Embryonic facial prominence (tissue), 1 donor: ENCODE measurements around the gene ATG4B.
A peak's percentile ranks its signal among the peaks of the same experiment; 100 is the strongest.
"Not testable (repeated sequence)": the region's sequence is repeated elsewhere in the genome, so short reads cannot be mapped to it uniquely, and the experiment has no call there.

Experiments used
- DNase-seq: peaks from one replicate; pipeline ENCODE4 v3.0.0-alpha.2; 2016; ENCODE audit errors: extremely low spot score

The ATG4B gene

DNA sequence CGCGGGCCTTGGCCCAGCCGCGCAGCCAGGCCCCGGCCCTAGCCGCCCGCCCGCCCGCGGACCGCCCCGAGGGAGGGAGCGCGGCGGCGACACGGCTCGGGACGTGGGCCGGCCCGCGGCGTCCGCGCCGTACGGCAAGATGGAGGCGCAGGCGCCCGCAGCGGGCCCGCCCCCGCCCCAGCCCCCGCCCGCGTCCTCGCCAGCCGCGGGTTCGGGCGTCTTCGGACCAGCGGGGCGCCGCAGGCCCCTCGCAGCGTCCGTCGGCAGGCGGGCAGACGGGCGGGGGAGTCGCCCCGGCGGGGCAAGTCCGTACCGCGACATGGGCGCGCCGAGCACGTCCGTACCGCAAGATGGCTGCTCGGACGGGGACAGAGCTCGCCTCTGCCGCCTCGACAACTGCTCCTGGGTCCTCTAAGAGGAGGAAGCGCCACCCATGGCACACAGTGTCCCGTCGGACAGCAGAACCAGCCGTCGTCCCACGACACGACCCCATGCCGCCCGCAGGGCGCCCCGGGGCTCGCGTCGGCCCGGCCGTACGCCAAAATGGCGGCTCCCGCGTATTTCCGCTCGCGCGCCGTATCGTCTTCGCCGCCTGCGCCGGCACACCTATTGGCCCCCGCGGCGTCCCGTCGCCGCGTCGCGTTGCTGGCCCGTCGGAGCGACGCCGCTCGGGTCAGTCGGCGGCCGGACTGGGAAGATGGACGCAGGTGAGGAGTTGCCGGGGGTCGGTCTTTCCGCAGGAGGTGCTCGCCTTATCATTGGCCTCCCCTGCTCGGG lies at the start of gene ATG4B, which contains the start of gene THAP4:
Gene ATG4B (plus strand): TSS at position 676 of the 777 bp plus-strand sequence. CDS start 22 bp downstream, at position 698.
Gene THAP4 (minus strand): TSS at position 141 of the 777 bp plus-strand sequence. CDS start 141 bp downstream, outside the sequence.
- DNase-seq, result peak; percentile 80

DNA sequence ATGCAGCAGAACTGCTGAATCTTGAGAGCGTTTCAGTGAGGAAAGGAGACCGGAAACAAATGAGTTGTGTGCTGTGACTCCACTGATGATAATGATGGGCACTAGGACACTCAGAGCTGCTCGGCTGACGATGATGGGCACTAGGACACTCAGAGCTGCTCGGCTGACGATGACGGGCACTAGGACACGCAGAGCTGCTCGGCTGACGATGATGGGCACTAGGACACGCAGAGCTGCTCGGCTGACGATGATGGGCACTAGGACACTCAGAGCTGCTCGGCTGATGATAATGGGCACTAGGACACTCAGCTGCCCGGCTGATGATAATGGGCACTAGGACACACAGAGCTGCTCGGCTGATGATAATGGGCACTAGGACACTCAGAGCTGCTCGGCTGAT lies 47.6 kb upstream of the ATG4B start:
- DNase-seq, result not testable (repeated sequence)

DNA sequence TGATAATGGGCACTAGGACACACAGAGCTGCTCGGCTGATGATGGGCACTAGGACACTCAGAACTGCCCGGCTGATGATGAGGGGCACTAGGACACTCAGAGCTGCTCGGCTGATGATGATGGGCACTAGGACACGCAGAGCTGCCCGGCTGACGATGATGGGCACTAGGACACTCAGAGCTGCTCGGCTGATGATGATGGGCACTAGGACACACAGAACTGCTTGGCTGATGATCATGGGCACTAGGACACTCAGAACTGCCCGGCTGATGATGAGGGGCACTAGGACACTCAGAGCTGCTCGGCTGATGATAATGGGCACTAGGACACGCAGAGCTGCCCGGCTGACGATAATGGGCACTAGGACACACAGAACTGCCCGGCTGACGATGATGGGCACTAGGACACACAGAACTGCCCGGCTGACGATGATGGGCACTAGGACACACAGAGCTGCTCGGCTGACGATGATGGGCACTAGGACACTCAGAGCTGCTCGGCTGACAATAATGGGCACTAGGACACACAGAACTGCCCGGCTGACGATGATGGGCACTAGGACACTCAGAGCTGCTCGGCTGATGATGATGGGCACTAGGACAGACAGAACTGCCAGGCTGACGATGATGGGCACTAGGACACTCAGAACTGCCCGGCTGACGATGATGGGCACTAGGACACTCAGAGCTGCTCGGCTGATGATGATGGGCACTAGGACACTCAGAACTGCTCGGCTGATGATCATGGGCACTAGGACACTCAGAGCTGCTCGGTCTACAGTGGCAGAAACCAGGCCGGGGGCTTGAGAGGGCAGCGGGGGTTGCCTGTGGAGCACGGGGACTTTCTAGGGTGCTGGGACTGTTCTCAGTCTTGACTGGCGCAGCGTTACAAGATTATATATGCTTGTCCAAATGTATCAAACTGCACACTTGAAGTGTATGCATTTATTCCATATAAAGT lies 46.7 kb upstream of the ATG4B start:
- not testable (repeated sequence) for DNase-seq

DNA sequence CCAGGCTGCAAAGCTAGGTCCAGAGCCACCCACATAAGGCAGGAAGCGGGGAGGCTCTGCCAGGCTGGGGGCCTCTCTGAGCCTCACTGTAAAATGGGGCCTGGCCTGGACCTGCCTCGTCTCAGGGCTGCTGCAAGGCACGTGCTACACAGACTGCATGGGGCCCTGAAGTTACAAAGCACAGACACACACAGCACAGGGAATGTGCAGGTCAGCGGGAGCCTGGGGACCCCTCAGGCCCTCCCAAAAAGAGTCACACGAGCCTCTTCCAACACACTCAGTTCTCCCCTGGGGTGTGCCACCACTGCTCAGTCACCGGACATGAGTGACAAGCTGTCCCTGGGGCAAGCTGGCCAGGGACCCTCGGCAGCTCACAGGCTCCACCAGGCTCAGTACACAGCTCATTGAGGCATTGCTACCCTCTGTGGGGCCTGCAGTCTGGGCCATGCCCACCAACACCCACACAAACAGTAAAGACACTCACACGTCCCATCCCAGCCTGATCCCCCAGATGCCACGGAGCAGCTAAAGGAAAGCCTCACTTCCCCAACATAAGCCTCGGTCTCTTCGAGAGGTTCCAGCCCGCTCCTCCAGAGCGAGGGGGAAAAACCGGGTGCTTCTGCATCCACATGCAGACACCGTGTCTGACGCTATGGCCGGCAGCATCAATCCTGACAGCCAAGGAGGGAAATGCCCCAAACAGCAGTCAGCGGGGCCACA lies 45.2 kb upstream of the ATG4B start:
- no peak for DNase-seq

DNA sequence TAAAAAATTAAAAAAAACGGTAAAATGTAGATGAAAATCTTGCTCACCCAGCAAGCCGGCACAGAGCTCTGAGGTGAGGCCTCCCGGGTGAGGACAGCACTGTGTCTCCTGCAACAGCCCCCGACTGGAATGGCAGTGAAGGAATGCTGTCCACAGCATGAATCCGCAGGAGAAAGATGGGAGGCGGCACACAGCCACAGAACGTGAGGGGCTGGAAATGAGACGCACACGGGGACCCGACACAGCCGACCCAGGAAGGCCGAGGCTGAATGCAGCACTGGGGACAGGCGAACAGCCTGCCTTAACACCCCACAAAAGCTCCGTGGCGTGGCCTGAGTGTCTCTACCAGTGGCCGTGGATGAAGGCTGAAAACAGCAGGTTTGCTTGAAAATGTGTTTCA lies 44.2 kb upstream of the ATG4B start:
- DNase-seq, result no peak

DNA sequence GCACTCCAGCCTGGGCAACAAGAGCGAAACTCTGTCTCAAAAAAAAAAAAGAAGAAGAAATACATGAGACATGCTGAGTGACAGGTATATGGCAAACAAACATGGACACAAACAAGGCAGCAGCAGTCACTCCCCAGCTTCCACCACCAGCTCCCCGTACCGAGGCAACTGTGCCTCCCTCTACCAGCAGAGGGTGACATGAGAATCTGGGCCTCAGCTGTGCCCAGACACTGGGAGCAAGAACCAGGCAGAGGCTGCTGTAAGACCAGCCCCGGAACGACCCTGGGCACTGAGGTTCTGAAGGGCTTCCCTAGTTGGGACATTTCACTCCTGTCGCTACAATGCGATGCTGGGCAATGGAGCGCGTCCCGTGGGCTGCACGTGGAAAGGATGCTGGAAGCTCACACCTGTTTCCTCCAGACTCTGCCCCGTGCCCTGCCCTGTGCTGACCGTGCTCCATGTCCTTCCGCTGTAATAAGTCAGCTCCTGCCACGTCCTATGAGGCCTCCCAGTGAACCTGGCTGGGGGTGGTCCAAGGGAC lies 41.8 kb upstream of the ATG4B start:
- DNase-seq, result no peak

DNA sequence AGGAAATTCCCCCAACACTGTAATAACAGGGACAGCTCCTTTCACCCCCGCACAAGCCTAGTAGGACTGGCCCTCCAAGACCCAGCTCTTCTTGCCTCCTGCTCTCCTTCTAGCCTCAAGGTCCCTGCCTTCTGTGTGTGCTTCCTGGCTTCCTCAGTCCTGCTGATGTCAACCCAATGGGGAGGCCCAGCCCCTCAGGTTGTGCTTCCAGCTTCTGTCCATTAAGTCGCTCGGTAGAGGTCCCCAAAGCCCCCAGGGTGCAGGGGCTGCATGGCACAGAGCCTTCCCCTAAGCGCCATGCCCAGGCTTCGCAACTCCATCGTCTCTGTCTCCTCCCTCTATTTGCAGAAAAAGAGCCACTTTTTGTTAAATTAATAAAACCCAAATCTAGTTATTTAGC lies 39.9 kb upstream of the ATG4B start:
- no peak for DNase-seq

DNA sequence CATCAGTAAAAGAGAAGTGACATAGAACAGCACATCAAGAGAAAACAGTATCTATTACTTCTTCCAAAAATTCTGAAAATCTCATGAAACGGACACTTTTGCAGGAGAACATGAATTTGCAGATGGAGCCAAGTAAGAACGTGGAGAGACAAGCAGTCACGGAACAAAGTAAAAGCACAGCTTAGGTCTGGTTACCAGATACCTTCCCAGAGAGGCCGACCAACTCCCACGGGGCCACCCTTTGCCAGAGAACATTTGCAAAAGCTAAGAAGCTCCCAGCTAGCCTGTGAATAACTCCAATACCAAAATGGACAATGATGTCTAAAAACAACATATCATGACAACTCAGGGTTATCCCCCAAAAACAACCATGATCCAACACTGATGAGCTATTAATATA lies 39.4 kb upstream of the ATG4B start:
- DNase-seq, result no peak

DNA sequence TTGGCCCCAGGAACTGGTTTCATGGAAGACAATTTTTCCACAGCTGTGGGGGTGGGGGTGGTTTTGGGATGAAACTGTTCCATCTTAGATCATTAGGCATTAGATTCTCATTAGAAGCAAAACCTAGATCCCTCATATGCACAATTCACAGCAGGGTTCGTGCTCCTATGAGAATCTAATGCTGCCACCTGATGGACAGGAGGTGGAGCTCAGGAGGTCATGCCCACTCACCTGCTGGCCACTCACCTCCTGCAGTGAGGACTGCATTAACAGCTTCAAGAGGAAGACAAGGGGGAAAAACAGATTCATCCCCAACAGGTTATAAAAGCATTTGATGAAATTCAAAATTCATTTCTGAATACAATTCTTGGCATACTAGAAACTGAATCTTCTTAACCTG lies 39.0 kb upstream of the ATG4B start:
- no peak for DNase-seq

DNA sequence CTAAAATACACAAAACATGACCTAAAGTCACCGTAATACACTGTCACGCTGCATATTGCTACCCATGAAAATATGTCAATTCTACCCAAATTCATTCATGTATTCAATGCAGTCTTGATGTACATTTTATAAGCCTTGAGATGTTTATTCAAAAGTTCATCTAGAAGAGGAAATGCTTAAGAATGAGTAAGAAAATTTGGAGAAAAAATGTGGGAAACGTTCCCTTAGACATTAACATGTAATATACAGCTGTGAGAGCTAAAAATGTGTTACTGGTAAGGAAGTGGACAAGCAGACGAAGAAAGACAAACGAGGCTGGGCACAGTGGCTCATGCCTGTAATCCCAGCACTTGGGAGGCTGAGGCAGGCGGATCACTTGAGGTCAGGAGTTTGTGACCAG lies 37.9 kb upstream of the ATG4B start:
- DNase-seq, result no peak

DNA sequence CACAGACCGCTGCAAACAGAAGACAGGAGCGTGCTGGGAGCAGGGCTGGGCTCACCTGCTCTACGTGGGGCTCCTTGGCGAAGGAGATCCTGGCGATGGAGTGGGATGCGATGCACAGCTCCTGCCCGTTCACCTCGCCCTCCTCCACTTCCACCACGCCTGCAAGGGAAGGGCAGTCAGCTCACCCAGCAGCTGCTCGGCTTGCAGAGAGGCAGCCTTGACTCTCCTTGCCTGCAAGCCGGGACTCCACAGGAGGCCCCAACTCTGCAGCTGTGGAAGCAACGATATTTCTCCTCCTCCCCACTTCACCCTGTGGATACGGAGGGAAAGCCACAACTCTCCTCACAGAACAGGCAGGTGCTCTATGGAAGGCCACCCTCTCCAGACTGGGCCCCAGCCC lies 35.7 kb upstream of the ATG4B start:
- no peak for DNase-seq

DNA sequence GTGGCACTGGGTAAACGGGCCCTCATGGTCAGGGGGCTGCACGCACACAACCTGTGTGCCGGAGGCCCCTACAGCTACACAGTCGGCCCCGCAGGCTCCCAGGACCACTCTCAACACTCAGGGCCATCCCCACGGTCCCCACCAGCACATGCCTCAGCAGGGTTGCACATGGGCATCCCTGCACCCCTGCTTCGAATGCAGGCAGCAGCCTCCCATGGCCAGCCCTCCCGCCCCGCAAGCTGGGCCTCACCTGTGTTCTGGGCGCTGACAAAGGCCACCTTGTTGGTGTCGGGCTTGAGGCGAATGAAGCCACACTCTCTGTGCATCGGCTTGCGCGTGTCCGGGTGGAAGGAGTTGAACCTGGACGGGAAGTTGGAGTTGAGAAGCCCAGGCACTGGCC lies 34.8 kb upstream of the ATG4B start:
- DNase-seq, result no peak

DNA sequence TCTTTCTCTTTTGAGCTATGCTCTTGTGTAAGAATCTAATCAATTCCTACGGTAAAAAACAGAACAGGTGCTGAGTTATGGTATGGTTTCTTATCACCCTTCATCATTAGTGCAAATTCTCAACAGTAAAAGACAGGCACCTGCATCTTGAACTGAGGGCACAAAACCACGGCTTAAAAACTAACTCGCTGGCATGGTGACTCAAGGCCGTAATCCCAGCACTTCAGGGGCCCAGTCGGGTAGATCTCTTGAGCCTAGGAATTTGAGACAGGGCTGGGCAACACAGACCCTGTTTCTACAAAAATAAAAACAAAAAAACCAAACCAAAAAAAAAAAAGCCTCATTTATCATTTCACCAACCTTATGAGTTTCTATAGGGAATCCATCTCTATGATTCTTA lies 33.8 kb upstream of the ATG4B start:
- no peak for DNase-seq

DNA sequence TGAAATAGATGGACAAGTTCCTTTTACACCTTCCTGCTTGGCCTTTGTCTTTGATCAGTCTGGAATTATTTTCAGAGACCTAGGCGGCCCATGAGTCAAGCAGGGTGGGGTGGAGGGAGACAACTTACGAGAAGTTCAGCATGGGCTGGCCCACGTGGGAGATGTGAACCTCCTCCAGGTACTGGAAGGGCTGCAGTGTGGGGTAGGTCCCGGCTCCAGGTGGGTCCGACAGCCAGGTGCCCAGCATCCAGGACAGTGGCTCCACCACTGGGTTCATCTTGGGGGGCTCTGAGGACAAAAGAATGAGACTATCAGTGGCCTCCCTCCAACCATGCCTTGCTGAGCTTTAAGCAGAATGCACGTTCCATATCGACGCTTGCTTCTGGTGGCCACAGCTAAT lies 31.3 kb upstream of the ATG4B start:
- DNase-seq, result no peak

DNA sequence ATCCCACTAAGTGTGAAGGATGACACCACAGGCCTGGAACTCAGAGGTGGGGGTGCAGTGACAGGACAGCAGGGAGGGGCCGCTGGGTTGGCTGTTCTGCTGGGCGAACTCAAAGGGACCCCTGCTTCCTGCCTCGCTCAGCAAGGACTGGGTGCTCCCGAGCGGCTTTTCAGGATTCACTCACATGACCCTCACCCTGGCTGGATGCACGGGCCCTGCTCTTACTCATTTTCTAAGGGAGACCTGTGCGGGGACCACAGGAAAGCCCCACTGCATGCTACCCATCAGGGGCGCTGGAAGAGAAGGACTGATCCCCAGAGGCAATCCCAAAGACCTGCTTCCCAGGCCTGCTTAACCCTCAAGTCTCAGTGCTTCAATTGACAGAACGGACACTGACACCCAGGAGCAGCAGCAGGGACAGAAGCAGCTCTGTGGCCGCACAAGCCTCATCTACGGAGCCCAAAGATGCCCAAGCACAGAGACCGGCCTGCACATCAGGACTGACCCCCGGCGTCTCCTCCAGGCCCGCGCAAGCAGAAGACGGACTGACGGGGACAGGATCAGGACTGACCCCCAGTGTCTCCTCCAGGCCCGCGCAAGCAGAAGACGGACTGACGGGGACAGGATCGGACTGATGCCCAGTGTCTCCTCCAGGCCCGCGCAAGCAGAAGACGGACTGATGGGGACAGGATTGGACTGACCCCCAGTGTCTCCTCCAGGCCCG lies 30.2 kb upstream of the ATG4B start:
- no peak for DNase-seq

DNA sequence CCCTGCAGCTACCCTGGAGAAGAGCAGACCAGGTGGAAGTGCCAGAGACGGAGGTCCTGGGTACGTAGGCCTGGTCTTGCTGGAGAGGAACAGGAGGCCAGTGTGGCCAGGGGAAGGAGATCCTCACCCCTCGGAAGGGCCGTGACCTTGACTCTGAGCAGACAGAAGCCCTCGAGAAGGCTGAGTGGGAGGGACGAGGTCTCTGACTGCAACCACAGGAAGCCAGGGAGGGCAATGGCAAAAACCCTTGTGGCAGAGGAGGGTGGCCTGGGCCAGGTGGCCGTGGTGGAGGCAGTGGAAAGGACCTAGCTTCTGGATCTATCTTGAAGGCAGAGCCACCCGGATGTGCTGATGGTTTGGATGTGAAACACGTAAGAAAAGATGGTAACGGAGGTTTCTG lies 28.6 kb upstream of the ATG4B start:
- DNase-seq, result no peak

DNA sequence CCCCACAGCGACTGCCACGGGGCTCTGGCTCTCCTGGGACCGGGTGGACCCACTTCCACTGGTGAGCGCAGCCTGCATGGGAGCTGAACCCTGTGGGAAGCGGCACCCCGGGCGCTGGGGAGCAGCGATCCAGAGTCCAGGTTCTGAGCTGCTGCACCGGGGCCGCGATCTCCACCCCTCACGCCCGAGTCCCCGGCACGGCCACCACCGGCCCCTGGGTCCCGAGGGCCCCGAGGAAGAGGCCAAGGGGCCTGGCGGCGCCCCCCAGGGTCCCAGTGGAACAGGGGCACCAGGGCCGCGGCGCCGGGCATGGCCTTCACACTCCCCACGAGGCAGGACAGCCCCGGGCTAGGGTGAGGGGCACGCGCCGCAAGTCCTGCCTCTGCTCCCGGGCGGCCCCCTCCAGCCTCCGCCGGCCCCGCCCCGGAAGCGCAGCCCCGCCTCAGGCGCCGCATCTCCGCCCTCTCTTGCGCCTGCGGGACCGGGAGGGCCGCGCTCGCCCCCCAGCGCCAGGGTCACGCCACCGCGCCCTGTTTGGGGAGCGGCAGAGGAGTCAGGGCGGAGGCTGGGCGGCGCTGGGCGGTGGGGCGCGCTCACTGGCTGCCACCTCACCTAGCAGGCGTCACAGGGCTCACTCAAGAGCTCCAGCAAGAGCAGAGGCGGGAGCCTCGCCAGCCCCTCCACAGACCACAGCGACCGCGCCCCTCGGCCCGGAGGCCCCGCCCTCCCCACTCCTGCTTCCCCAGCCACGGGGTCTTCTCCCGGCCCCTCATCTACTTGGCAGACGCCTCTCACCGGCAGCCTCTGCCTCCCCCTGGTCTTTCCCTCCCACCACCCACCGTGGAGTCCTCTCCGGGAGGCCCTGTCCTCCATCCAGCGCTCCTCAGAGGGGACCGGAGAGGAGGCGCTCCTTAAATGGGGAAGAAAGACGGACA lies 27.4 kb upstream of the ATG4B start:
- DNase-seq, result no peak

DNA sequence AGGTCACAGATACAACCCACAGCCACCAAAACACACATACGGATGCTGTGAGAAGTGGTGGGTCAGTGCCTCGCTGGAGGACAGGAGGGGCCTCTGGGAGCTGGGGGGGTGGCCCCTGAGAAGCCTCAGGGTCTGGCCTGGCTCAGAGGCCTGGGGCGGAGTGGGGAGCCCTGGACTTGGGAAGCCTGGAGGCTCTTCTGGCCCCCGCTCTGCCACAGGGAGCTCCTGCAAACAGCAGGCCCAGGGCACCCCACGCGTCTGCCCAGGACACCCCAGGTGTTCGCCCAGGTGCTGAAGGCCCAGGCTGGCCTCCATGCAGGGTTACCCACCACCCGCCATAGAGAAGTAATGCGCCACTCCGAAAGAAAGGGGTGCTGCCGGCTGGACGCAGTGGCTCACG lies 26.4 kb upstream of the ATG4B start:
- DNase-seq, result no peak

DNA sequence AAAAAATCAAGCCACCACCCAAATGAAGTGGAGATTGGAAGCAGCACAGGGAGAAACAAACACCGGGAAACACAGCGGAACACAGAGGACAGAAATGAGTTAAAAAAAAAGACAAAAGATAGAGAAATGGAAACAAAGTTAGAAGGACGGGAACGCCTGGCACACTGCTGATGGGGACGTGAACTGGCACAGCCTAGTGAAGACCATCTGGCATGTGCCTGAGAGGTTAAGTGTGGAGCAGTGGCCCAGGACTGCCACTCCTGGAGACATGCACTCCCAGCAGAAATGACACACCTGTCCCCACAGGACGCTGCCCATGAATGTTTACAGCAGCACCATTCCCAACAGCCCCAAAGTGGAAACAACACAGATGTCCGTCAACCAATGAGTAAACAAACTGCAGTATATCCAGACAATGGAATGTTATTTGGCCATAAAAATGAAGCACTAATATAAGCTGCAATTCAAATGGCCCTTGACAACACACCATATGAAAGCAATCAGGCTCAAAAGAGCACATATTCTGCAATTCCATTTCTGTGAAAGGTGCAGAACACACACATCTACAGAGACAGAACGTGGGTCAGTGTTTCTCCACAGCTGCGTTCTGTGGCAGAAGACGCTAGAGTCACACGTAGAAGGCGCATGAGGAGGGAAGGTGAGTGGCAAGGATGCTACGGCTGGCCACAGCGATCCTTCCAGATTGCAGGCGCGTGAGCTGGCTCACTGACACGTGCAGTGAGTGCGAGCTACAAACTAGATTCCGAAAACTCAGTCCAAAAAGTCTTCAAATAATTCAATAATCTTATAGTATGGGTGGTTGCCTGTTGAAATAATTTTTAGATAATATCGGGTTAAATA lies 25.1 kb upstream of the ATG4B start:
- no peak for DNase-seq
